SK-N-MC (cell line): ENCODE measurements around the gene MRPL17.

ENCODE experiments used
- EZH2 ChIP-seq: fragments of 200-600 bp; sonication (generic); IDR thresholded peaks from one replicate; pipeline ENCODE4 v1.6.1; 2017; ENCODE audit warnings: antibody characterized with exemption
- FOXP2 ChIP-seq: optimal IDR thresholded peaks from 2 replicates; pipeline ENCODE3; 2011; ENCODE audit warnings: mild to moderate bottlenecking, moderate library complexity; ENCODE audit not compliant: insufficient read depth; ENCODE audit errors: extremely low read length, control extremely low read depth
- POLR2AphosphoS5 ChIP-seq: IDR thresholded peaks from 2 replicates; pipeline ENCODE4 v1.6.1; 2012; ENCODE audit warnings: mild to moderate bottlenecking, low read depth, low read length, borderline replicate concordance

GRCh38 chr11:6653656-6654055, 29.5 kb downstream of the MRPL17 start:
- no peak for TF ChIP-seq POLR2AphosphoS5
- TF ChIP-seq EZH2 = no peak
- no peak for TF ChIP-seq FOXP2
